HCT116 (cell line): ENCODE data around the gene EEFSEC.

Source experiments
- CTCF ChIP-seq, 3 experiments: fragments of 200-600 bp in 1 of 3; sonication (generic) in 1 of 3; IDR thresholded peaks in 2 of 3; conservative IDR thresholded peaks in 1 of 3; 2 replicates each; pipeline ENCODE4 v1.5.1; 2012 to 2017; ENCODE audit warnings: low read depth in 2 of 3, low read length in 2 of 3, antibody characterized with exemption in 1 of 3, borderline replicate concordance in 1 of 3, control low read depth in 1 of 3, mild to moderate bottlenecking in 1 of 3, mixed read lengths in 1 of 3, mixed run types in 1 of 3, moderate library complexity in 1 of 3; ENCODE audit not compliant: insufficient read depth in 1 of 3
- POLR2A ChIP-seq: IDR thresholded peaks from 2 replicates; pipeline ENCODE4 v1.7.0; 2011; ENCODE audit warnings: borderline replicate concordance; ENCODE audit not compliant: insufficient read depth, insufficient read length; ENCODE audit errors: extremely low read depth
- POLR2AphosphoS5 ChIP-seq: IDR thresholded peaks from 2 replicates; pipeline ENCODE4 v1.6.1; 2011; ENCODE audit warnings: mild to moderate bottlenecking, low read depth, low read length, moderate library complexity
- RAD21 ChIP-seq: IDR thresholded peaks from 2 replicates; pipeline ENCODE4 v1.6.1; 2012; ENCODE audit warnings: low read depth, mild to moderate bottlenecking
- REST ChIP-seq: IDR thresholded peaks from 2 replicates; pipeline ENCODE4 v1.6.1; 2012; ENCODE audit warnings: low read depth
- SP1 ChIP-seq: IDR thresholded peaks from 2 replicates; pipeline ENCODE4 v1.6.1; 2012; ENCODE audit warnings: low read depth
- SRF ChIP-seq: IDR thresholded peaks from 2 replicates; pipeline ENCODE4 v1.6.1; 2012; ENCODE audit warnings: low read depth
- YY1 ChIP-seq: IDR thresholded peaks from 2 replicates; pipeline ENCODE4 v1.6.1; 2011; ENCODE audit warnings: low read length, low read depth, moderate library complexity, mild to moderate bottlenecking; ENCODE audit not compliant: insufficient replicate concordance; ENCODE audit errors: extremely low read depth
- ZFX ChIP-seq: fragments of 450-650 bp; IDR thresholded peaks from 2 replicates; pipeline ENCODE4 v1.6.1; 2017

GRCh38 chr3:128306481-128306880, 153.2 kb downstream of the EEFSEC start:
- TF ChIP-seq CTCF (IDR thresholded peaks at IDR 0.05 in 2 of 3, conservative IDR thresholded peaks at IDR 0.05 in 1 of 3; ENCODE audit: borderline replicate concordance in 1 of 3, insufficient read depth in 1 of 3, low read depth in 2 of 3, low read length in 2 of 3) (no peak), YY1 (no peak), SP1 (no peak), POLR2A (no peak), POLR2AphosphoS5 (no peak), SRF (no peak), REST (no peak), ZFX (no peak), RAD21 (no peak)
